ENCODE data around the gene CDKAL1.

The CDKAL1 gene

DNA sequence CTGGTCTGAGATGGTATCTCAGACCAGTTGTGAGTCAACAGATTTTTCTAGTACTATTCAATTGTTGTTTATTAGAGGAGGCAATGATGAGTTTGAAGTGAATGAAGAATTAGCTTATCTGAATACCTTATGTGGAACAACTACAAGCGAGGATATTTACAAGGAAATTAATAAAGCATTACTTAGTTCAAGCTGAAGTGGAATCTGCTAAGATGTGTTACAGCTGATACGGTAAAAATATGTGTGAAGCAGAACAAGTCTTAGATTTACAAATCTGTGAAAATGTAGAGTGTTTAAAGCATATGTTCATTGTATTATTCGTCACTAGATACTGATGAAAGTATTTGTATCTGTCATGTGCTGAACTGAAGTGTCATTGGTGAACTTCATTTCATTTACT lies 272.4 kb downstream of the CDKAL1 start:
- TF ChIP-seq ZNF70 (CRISPR knock-in tag; IDR thresholded peaks at IDR 0.05) (no peak), PPARA (CRISPR knock-in tag; IDR thresholded peaks at IDR 0.05; ENCODE audit: borderline replicate concordance) (no peak), POU6F1 (CRISPR knock-in tag; IDR thresholded peaks at IDR 0.05; ENCODE audit: borderline replicate concordance, low read depth) (no peak), OSR1 (CRISPR knock-in tag; IDR thresholded peaks at IDR 0.05) (no peak), ZNF8 (CRISPR knock-in tag; IDR thresholded peaks at IDR 0.05) (no peak), SNAI2 (CRISPR knock-in tag; IDR thresholded peaks at IDR 0.05) (no peak), CSDC2 (CRISPR knock-in tag; IDR thresholded peaks at IDR 0.05) (no peak), ZFP30 (CRISPR knock-in tag; IDR thresholded peaks at IDR 0.05) (no peak), ARNTL (CRISPR knock-in tag; IDR thresholded peaks at IDR 0.05; ENCODE audit: borderline replicate concordance, low read depth) (no peak), ESRRG (CRISPR knock-in tag; IDR thresholded peaks at IDR 0.05) (no peak), ISL1 (CRISPR knock-in tag; IDR thresholded peaks at IDR 0.05) (no peak), ZFP3 (CRISPR knock-in tag; IDR thresholded peaks at IDR 0.05) (no peak), ZC3H10 (CRISPR knock-in tag; IDR thresholded peaks at IDR 0.05) (no peak), RARB (CRISPR knock-in tag; IDR thresholded peaks at IDR 0.05) (no peak), TOX (CRISPR knock-in tag; IDR thresholded peaks at IDR 0.05; ENCODE audit: borderline replicate concordance) (no peak), TCF4 (CRISPR knock-in tag; IDR thresholded peaks at IDR 0.05; ENCODE audit: borderline replicate concordance) (no peak)
- TF ChIP-seq, protein P1, sequence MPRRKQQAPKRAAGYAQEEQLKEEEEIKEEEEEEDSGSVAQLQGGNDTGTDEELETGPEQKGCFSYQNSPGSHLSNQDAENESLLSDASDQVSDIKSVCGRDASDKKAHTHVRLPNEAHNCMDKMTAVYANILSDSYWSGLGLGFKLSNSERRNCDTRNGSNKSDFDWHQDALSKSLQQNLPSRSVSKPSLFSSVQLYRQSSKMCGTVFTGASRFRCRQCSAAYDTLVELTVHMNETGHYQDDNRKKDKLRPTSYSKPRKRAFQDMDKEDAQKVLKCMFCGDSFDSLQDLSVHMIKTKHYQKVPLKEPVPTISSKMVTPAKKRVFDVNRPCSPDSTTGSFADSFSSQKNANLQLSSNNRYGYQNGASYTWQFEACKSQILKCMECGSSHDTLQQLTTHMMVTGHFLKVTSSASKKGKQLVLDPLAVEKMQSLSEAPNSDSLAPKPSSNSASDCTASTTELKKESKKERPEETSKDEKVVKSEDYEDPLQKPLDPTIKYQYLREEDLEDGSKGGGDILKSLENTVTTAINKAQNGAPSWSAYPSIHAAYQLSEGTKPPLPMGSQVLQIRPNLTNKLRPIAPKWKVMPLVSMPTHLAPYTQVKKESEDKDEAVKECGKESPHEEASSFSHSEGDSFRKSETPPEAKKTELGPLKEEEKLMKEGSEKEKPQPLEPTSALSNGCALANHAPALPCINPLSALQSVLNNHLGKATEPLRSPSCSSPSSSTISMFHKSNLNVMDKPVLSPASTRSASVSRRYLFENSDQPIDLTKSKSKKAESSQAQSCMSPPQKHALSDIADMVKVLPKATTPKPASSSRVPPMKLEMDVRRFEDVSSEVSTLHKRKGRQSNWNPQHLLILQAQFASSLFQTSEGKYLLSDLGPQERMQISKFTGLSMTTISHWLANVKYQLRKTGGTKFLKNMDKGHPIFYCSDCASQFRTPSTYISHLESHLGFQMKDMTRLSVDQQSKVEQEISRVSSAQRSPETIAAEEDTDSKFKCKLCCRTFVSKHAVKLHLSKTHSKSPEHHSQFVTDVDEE (CRISPR knock-in tag; IDR thresholded peaks at IDR 0.05): no peak
- TF ChIP-seq, protein P2, sequence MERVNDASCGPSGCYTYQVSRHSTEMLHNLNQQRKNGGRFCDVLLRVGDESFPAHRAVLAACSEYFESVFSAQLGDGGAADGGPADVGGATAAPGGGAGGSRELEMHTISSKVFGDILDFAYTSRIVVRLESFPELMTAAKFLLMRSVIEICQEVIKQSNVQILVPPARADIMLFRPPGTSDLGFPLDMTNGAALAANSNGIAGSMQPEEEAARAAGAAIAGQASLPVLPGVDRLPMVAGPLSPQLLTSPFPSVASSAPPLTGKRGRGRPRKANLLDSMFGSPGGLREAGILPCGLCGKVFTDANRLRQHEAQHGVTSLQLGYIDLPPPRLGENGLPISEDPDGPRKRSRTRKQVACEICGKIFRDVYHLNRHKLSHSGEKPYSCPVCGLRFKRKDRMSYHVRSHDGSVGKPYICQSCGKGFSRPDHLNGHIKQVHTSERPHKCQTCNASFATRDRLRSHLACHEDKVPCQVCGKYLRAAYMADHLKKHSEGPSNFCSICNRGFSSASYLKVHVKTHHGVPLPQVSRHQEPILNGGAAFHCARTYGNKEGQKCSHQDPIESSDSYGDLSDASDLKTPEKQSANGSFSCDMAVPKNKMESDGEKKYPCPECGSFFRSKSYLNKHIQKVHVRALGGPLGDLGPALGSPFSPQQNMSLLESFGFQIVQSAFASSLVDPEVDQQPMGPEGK (CRISPR knock-in tag; IDR thresholded peaks at IDR 0.05; ENCODE audit: borderline replicate concordance): no peak
- TF ChIP-seq, protein P3, sequence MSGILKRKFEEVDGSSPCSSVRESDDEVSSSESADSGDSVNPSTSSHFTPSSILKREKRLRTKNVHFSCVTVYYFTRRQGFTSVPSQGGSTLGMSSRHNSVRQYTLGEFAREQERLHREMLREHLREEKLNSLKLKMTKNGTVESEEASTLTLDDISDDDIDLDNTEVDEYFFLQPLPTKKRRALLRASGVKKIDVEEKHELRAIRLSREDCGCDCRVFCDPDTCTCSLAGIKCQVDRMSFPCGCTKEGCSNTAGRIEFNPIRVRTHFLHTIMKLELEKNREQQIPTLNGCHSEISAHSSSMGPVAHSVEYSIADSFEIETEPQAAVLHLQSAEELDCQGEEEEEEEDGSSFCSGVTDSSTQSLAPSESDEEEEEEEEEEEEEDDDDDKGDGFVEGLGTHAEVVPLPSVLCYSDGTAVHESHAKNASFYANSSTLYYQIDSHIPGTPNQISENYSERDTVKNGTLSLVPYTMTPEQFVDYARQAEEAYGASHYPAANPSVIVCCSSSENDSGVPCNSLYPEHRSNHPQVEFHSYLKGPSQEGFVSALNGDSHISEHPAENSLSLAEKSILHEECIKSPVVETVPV (CRISPR knock-in tag; IDR thresholded peaks at IDR 0.05): no peak
- no peak for ATAC-seq

DNA sequence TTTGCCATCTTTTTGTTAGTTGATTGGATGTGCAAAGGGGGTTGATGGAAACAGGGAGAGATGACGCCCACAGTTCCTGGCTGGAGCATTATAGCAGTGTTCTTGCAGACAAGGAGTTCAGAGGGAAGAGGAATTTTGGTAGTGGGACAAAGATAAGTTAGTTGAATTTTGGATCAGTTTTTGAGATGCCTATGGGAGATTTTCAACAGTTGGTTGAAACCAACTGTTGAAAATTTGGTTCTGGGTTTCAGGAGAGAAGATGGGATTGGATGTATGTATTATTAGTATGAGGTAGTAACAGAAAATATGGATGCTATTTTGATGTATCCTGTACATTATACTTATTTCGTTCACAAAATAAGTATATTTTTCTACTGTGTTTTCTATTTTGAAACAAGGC lies 274.2 kb downstream of the CDKAL1 start:
- TF ChIP-seq BACH2 (CRISPR knock-in tag; IDR thresholded peaks at IDR 0.05; ENCODE audit: borderline replicate concordance): no peak
- TF ChIP-seq ZNF565 (CRISPR knock-in tag; conservative IDR thresholded peaks at IDR 0.05; ENCODE audit: low read depth): no peak
- TF ChIP-seq ZNF70 (CRISPR knock-in tag; IDR thresholded peaks at IDR 0.05): no peak
- TF ChIP-seq ZFP30 (CRISPR knock-in tag; IDR thresholded peaks at IDR 0.05): no peak
- TF ChIP-seq, protein P3 (CRISPR knock-in tag; IDR thresholded peaks at IDR 0.05): no peak
- no peak for TF ChIP-seq ZFP3 (CRISPR knock-in tag; IDR thresholded peaks at IDR 0.05)
- no peak for ATAC-seq

GRCh38 chr6:20808924-20809323 lies 274.7 kb downstream of the CDKAL1 start:
- no peak for ATAC-seq
- no peak for TF ChIP-seq SNAI2 (CRISPR knock-in tag; IDR thresholded peaks at IDR 0.05)
- TF ChIP-seq ZC3H10 (CRISPR knock-in tag; IDR thresholded peaks at IDR 0.05): no peak
- TF ChIP-seq TOX (CRISPR knock-in tag; IDR thresholded peaks at IDR 0.05; ENCODE audit: borderline replicate concordance): no peak
- no peak for TF ChIP-seq ZFP30 (CRISPR knock-in tag; IDR thresholded peaks at IDR 0.05)
- no peak for TF ChIP-seq ARNTL (CRISPR knock-in tag; IDR thresholded peaks at IDR 0.05; ENCODE audit: borderline replicate concordance, low read depth)
- TF ChIP-seq ISL1 (CRISPR knock-in tag; IDR thresholded peaks at IDR 0.05): no peak
- TF ChIP-seq, protein P4, sequence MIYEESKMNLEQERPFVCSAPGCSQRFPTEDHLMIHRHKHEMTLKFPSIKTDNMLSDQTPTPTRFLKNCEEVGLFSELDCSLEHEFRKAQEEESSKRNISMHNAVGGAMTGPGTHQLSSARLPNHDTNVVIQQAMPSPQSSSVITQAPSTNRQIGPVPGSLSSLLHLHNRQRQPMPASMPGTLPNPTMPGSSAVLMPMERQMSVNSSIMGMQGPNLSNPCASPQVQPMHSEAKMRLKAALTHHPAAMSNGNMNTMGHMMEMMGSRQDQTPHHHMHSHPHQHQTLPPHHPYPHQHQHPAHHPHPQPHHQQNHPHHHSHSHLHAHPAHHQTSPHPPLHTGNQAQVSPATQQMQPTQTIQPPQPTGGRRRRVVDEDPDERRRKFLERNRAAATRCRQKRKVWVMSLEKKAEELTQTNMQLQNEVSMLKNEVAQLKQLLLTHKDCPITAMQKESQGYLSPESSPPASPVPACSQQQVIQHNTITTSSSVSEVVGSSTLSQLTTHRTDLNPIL (CRISPR knock-in tag; IDR thresholded peaks at IDR 0.05; ENCODE audit: low read depth): no peak
- no peak for TF ChIP-seq OSR1 (CRISPR knock-in tag; IDR thresholded peaks at IDR 0.05)
- no peak for TF ChIP-seq ZNF8 (CRISPR knock-in tag; IDR thresholded peaks at IDR 0.05)
- TF ChIP-seq ESRRG (CRISPR knock-in tag; IDR thresholded peaks at IDR 0.05): no peak
- TF ChIP-seq PPARA (CRISPR knock-in tag; IDR thresholded peaks at IDR 0.05; ENCODE audit: borderline replicate concordance): no peak
- TF ChIP-seq ZNF70 (CRISPR knock-in tag; IDR thresholded peaks at IDR 0.05): no peak
- TF ChIP-seq, protein P3 (CRISPR knock-in tag; IDR thresholded peaks at IDR 0.05): no peak

All from SK-N-SH treated with all-trans-retinoic acid at 6 μM for 48 hours (cell line).